A549 (cell line): ENCODE results near the gene GSTM1. TPM values are rescaled to one million over a fixed set of nuclear protein-coding genes. Genes with fewer than 3 reads are reported as not detected.
A peak's percentile ranks its signal among the peaks of the same experiment; 100 is the strongest.

Source experiments
- ATAC-seq, 2 experiments: fragments of 200-7000 bp in 1 of 2; fragments of >200 bp in 1 of 2; cut with Nextera tagmentation in 1 of 2; cut with Tn5 transposase in 1 of 2; 3 replicates each; pipeline versions ENCODE4 v1.8.0 to v1.9.1; 2018 to 2020; ENCODE audit warnings: mild to moderate bottlenecking in 1 of 2, moderate library complexity in 1 of 2
- CTCF ChIA-PET: fragments of 300-600 bp; sonication (Branson Sonifier 250); formaldehyde crosslinking; extraction: SDS; loops from one replicate; lab custom pipeline; 2021; ENCODE audit warnings: antibody characterized with exemption, inconsistent platforms; lab: Yijun Ruan, JAX
- POLR2A ChIA-PET: fragments of 350-600 bp; formaldehyde crosslinking; extraction: SDS; loops from one replicate; lab custom pipeline; 2021; ENCODE audit warnings: antibody characterized with exemption, inconsistent platforms; lab: Yijun Ruan, JAX
- DNase-seq, 2 experiments: peaks; one replicate each; pipeline versions ENCODE4 v3.0.0 to v3.0.0-alpha.2; 2011 to 2016; ENCODE audit warnings: low read depth in 1 of 2, low spot score in 1 of 2
- FAIRE-seq: peaks from 2 replicates; lab custom pipeline; 2011; peaks lifted over from hg19 to GRCh38; lab: Jason Lieb, UNC
- H3K27ac ChIP-seq, 2 experiments: fragments of >200 bp; sonication (Bioruptor Twin); formaldehyde crosslinking; 3 replicates each; pipeline ENCODE4 v1.5.1; 2016 to 2017
- H3K4me1 ChIP-seq: fragments of >200 bp; sonication (Bioruptor Twin); formaldehyde crosslinking; 3 replicates; pipeline ENCODE4 v1.6.1; 2016
- H3K4me2 ChIP-seq: fragments of >200 bp; sonication (Bioruptor Twin); formaldehyde crosslinking; 3 replicates; pipeline ENCODE4 v1.6.1; 2016
- H3K4me3 ChIP-seq: fragments of >200 bp; sonication (Bioruptor Twin); formaldehyde crosslinking; 3 replicates; pipeline ENCODE4 v1.5.1; 2016
- H3K9me3 ChIP-seq: fragments of >200 bp; sonication (Bioruptor Twin); formaldehyde crosslinking; 3 replicates; pipeline ENCODE4 v1.6.1; 2016
- BCL3 ChIP-seq: fragments of >200 bp; sonication (Bioruptor Twin); formaldehyde crosslinking; IDR thresholded peaks from 3 replicates; pipeline ENCODE4 v1.6.1; 2016
- CEBPB ChIP-seq, 2 experiments: fragments of >200 bp in 1 of 2; sonication (Bioruptor Twin) in 1 of 2; formaldehyde crosslinking in 1 of 2; IDR thresholded peaks; 2 replicates each; pipeline ENCODE4 v1.6.1; 2012 to 2016
- CHD2 ChIP-seq: fragments of 150-350 bp; IDR thresholded peaks from 2 replicates; pipeline ENCODE4 v1.6.1; 2014; ENCODE audit warnings: low read length; ENCODE audit not compliant: partially characterized antibody
- CHD4 ChIP-seq: fragments of 200-600 bp; sonication (generic); IDR thresholded peaks from 2 replicates; pipeline ENCODE4 v1.6.1; 2016; ENCODE audit warnings: antibody characterized with exemption, mild to moderate bottlenecking, borderline replicate concordance
- ESRRA ChIP-seq: fragments of 150-350 bp; IDR thresholded peaks from 2 replicates; pipeline ENCODE4 v1.6.1; 2014; ENCODE audit warnings: mild to moderate bottlenecking, low read length, borderline replicate concordance
- FOSB ChIP-seq: fragments of 250-450 bp; sonication (Bioruptor Pico); IDR thresholded peaks from 2 replicates; pipeline ENCODE4 v1.5.0; 2020; ENCODE audit warnings: mild to moderate bottlenecking, moderate library complexity
- GATA3 ChIP-seq: IDR thresholded peaks from 2 replicates; pipeline ENCODE4 v1.6.1; 2012; ENCODE audit warnings: borderline replicate concordance
- HOXA7 ChIP-seq: fragments of 250-450 bp; sonication (Bioruptor Pico); IDR thresholded peaks from 2 replicates; pipeline ENCODE4 v1.5.0; 2020; ENCODE audit warnings: mild to moderate bottlenecking, moderate library complexity
- JUN ChIP-seq, 2 experiments: fragments of >200 bp; sonication (Bioruptor Twin); formaldehyde crosslinking; IDR thresholded peaks; 2 replicates in 1 of 2; 3 replicates in 1 of 2; pipeline ENCODE4 v1.6.1; 2016 to 2017
- MAFK ChIP-seq: fragments of 450-650 bp; IDR thresholded peaks from 2 replicates; pipeline ENCODE4 v1.6.1; 2014; ENCODE audit not compliant: partially characterized antibody
- MAZ ChIP-seq: fragments of 150-350 bp; IDR thresholded peaks from 2 replicates; pipeline ENCODE4 v1.6.1; 2014; ENCODE audit warnings: antibody characterized with exemption, low read depth, low read length, borderline replicate concordance
- NPAS2 ChIP-seq: fragments of 250-450 bp; sonication (Bioruptor Pico); IDR thresholded peaks from 2 replicates; pipeline ENCODE4 v1.8.0; 2022; ENCODE audit warnings: mild to moderate bottlenecking, moderate library complexity, borderline replicate concordance
- POLR2A ChIP-seq: IDR thresholded peaks from 2 replicates; pipeline ENCODE4 v1.6.1; 2012; ENCODE audit warnings: mild to moderate bottlenecking, low read length
- POLR2AphosphoS2 ChIP-seq: conservative IDR thresholded peaks from 2 replicates; pipeline ENCODE4 v1.6.1; 2012; ENCODE audit warnings: low read length, improper control_type of control experiment, inconsistent platforms
- USF2 ChIP-seq: fragments of 450-650 bp; IDR thresholded peaks from 2 replicates; pipeline ENCODE4 v1.6.1; 2014; ENCODE audit warnings: antibody characterized with exemption
- WGBS: methylation state at CpG from one replicate; pipeline ENCODE4 v1.1.6; 2017; ENCODE audit errors: missing lambda C conversion rate; 5-methylcytosine and 5-hydroxymethylcytosine counted together
- polyA plus RNA-seq, 4 experiments: library from polyadenylated mRNA; depleted of rRNA in 3 of 4; stranded (reverse); fragments of >200 nt; fragmentation: RNase III in 1 of 4; extraction: RNeasy Plus Mini Kit Qiagen cat#74134 plus additional on column Dnase treatment in 1 of 4; gene quantifications; 2 replicates in 3 of 4; 3 replicates in 1 of 4; pipeline ENCODE4 v1.2.3, GENCODE V29; 2011 to 2017
- TF ChIP-seq, protein P1 (sequence below): fragments of 200-600 bp; sonication (generic); IDR thresholded peaks from 2 replicates; pipeline ENCODE4 v1.6.1; 2016; ENCODE audit warnings: antibody characterized with exemption, mild to moderate bottlenecking, moderate library complexity

The GSTM1 gene
- polyA plus RNA-seq, 2 of the 4 experiments (the other 2 are of a cell fraction) = not detected

- TF ChIP-seq MAZ = no peak
Observed at GRCh38 chr1:109713636-109714035, 26.0 kb downstream of the GSTM1 start (continued).

- DNase-seq (no peak), FAIRE-seq (no peak), ATAC-seq (no peak)
- Histone ChIP-seq H3K9me3 (no peaks in the 10 kb centered on the region), H3K4me1 (peaks cover 14% of the 10 kb centered on the region; the same call in 2 of the 3 replicates), H3K4me2 (no peak overlapping the region), H3K4me3 (no peak overlapping the region), H3K27ac (no peak overlapping the region)
- POLR2A ChIA-PET = no interaction called here
- WGBS = 82% methylated on average over 12 of the region's 12 CpGs
- CTCF ChIA-PET = interaction anchor here (1.6 to 3.2 kb wide), 2 partner anchors 59 to 270 kb away, joined by 3 to 13 read pairs; partner anchors contain the start of gene AHCYL1
- TF ChIP-seq GATA3 (no peak), CHD4 (no peak), JUN (IDR thresholded peaks at IDR 0.05) (no peak), POLR2A (no peak), NPAS2 (no peak), USF2 (no peak), POLR2AphosphoS2 (no peak), MAFK (no peak)
Observed at GRCh38 chr1:109714661-109715372, 27.2 kb downstream of the GSTM1 start.

- ATAC-seq = no peak
- CTCF ChIA-PET = interaction anchor here (1.6 to 3.2 kb wide), 2 partner anchors 57 to 269 kb away, joined by 3 to 13 read pairs; partner anchors contain the start of gene AHCYL1
Observed at GRCh38 chr1:109716121-109716520, 28.5 kb downstream of the GSTM1 start.

GRCh38 chr1:109716570-109717090 is 29.0 kb downstream of the GSTM1 start:
- ATAC-seq = no peak
- no peak for DNase-seq
- ChIA-PET CTCF (interaction anchor here (1.1 to 3.2 kb wide), 3 partner anchors 11 to 266 kb away, joined by 3 to 13 read pairs (median 3); no protein-coding TSS in a partner anchor), POLR2A (no interaction called here)
- Histone ChIP-seq H3K27ac (0 out of 6 replicates have a peak overlapping the region, but pooled peaks of 1 of the 2 experiments have one; percentile 23), H3K9me3 (no peaks in the 10 kb centered on the region), H3K4me3 (no peak overlapping the region), H3K4me1 (peaks cover 14% of the 10 kb centered on the region; the same call in 2 of the 3 replicates)
- TF ChIP-seq, protein P1, sequence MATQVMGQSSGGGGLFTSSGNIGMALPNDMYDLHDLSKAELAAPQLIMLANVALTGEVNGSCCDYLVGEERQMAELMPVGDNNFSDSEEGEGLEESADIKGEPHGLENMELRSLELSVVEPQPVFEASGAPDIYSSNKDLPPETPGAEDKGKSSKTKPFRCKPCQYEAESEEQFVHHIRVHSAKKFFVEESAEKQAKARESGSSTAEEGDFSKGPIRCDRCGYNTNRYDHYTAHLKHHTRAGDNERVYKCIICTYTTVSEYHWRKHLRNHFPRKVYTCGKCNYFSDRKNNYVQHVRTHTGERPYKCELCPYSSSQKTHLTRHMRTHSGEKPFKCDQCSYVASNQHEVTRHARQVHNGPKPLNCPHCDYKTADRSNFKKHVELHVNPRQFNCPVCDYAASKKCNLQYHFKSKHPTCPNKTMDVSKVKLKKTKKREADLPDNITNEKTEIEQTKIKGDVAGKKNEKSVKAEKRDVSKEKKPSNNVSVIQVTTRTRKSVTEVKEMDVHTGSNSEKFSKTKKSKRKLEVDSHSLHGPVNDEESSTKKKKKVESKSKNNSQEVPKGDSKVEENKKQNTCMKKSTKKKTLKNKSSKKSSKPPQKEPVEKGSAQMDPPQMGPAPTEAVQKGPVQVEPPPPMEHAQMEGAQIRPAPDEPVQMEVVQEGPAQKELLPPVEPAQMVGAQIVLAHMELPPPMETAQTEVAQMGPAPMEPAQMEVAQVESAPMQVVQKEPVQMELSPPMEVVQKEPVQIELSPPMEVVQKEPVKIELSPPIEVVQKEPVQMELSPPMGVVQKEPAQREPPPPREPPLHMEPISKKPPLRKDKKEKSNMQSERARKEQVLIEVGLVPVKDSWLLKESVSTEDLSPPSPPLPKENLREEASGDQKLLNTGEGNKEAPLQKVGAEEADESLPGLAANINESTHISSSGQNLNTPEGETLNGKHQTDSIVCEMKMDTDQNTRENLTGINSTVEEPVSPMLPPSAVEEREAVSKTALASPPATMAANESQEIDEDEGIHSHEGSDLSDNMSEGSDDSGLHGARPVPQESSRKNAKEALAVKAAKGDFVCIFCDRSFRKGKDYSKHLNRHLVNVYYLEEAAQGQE = no peak
- TF ChIP-seq JUN (IDR thresholded peaks at IDR 0.05) (no peak), HOXA7 (CRISPR knock-in tag) (no peak), BCL3 (no peak), CEBPB (IDR thresholded peaks at IDR 0.05) (no peak), ESRRA (no peak), FOSB (CRISPR knock-in tag) (no peak)
- TF ChIP-seq, all 56 proteins: peak for 0
- no peak overlapping the region for H3K4me2 ChIP-seq
- FAIRE-seq = no peak
- 76% methylated on average over 3 of the region's 3 CpGs for WGBS

More at GRCh38 chr1:109716121-109716520, 28.5 kb downstream of the GSTM1 start:
- FAIRE-seq (no peak), DNase-seq (no peak)
- TF ChIP-seq CEBPB (IDR thresholded peaks at IDR 0.05) = no peak
- no peak for TF ChIP-seq CHD4
- peak; percentile 38 for TF ChIP-seq MAFK
- TF ChIP-seq CHD2 = no peak
- H3K4me3 ChIP-seq = no peak overlapping the region
- no peaks in the 10 kb centered on the region for H3K9me3 ChIP-seq
- no peak overlapping the region for H3K4me2 ChIP-seq
- POLR2A ChIA-PET = no interaction called here
- H3K27ac ChIP-seq = 0 out of 6 replicates have a peak overlapping the region, but pooled peaks of 1 of the 2 experiments have one; percentile 23
- WGBS = 93% methylated on average over 2 of the region's 3 CpGs
- peaks cover 14% of the 10 kb centered on the region; the same call in 2 of the 3 replicates for H3K4me1 ChIP-seq
